ENCODE measurements around the gene ANKS1B. TPM values are rescaled to one million over a fixed set of nuclear protein-coding genes. Genes with fewer than 3 reads are reported as not detected.

ANKS1B gene
- total RNA-seq, 2 donors from 2014 or later, result 45.5 to 65.9 TPM

GRCh38 chr12:99431203-99431602, 553.5 kb downstream of the ANKS1B start:
- DNase-seq (ENCODE audit: low spot score) (no peak), ATAC-seq (ENCODE audit: insufficient number of reproducible peaks, low FRiP score, low read depth) (no peak)
- no peak overlapping the region for H3K4me3 ChIP-seq
- H3K4me1 ChIP-seq (ENCODE audit: control insufficient read depth in 1 of 2, low read depth in 2 of 2), result no peaks in the 10 kb centered on the region
- H3K36me3 ChIP-seq, result no peaks in the 10 kb centered on the region
- H3K27me3 ChIP-seq (replicated peaks; ENCODE audit: insufficient read depth), result no peaks in the 10 kb centered on the region
- no peaks in the 10 kb centered on the region for H3K9me3 ChIP-seq
- TF ChIP-seq, protein P1, sequence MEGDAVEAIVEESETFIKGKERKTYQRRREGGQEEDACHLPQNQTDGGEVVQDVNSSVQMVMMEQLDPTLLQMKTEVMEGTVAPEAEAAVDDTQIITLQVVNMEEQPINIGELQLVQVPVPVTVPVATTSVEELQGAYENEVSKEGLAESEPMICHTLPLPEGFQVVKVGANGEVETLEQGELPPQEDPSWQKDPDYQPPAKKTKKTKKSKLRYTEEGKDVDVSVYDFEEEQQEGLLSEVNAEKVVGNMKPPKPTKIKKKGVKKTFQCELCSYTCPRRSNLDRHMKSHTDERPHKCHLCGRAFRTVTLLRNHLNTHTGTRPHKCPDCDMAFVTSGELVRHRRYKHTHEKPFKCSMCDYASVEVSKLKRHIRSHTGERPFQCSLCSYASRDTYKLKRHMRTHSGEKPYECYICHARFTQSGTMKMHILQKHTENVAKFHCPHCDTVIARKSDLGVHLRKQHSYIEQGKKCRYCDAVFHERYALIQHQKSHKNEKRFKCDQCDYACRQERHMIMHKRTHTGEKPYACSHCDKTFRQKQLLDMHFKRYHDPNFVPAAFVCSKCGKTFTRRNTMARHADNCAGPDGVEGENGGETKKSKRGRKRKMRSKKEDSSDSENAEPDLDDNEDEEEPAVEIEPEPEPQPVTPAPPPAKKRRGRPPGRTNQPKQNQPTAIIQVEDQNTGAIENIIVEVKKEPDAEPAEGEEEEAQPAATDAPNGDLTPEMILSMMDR (IDR thresholded peaks at IDR 0.05), result no peak
- H3K27ac ChIP-seq, result no peak overlapping the region

DNA sequence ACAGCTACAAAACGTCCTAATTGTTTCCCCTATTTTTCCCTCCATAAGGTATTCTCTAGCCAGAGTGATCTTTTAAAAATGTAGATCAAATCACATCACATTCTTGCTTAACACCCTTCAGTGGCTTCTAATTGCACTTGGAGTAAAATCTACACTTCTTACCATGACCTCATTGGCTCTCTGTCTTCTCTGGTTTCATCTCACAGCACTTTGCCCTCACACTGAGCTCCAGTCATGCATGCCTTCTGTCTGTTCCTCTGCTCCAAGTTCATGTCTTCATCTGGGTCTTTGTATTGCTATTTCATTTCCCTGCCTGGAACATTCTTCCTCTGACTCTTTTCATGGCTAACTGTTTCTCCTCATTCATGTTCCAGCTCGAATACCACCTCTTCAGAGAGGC, 557.6 kb downstream of the ANKS1B start:
- DNase-seq (ENCODE audit: low spot score), result no peak
- no peak for ATAC-seq (ENCODE audit: insufficient number of reproducible peaks, low FRiP score, low read depth)
- no peaks in the 10 kb centered on the region for H3K27me3 ChIP-seq (replicated peaks; ENCODE audit: insufficient read depth)
- H3K36me3 ChIP-seq, result no peaks in the 10 kb centered on the region
- H3K27ac ChIP-seq, result no peak overlapping the region
- H3K4me3 ChIP-seq, result no peak overlapping the region
- TF ChIP-seq, protein P1 (IDR thresholded peaks at IDR 0.05), result no peak
- no peaks in the 10 kb centered on the region for H3K9me3 ChIP-seq
- H3K4me1 ChIP-seq (ENCODE audit: control insufficient read depth in 1 of 2, low read depth in 2 of 2), result no peaks in the 10 kb centered on the region

DNA sequence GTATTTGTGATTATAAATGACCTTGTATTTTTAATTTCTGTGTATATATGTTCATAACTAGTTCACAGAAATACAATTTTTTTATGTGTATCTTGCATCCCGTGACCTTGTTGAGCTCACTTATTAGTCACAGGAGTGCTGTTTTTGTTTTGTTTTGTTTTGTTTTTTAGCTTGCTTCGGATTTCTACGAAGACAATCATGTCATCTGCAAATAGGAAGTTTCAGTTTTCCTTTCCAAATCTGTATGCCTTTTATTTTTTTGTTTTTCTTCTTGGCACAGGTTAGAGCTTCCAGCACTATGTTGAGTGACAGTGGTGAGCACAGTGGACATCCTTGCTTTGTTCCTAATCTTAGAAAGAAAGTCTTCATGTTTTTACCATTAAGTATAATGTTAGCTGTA, 566.4 kb downstream of the ANKS1B start:
- TF ChIP-seq, protein P1 (IDR thresholded peaks at IDR 0.05), result no peak
- Histone ChIP-seq H3K27ac (no peak overlapping the region), H3K27me3 (replicated peaks; ENCODE audit: insufficient read depth) (no peaks in the 10 kb centered on the region), H3K36me3 (no peaks in the 10 kb centered on the region), H3K9me3 (peaks cover 5% of the 10 kb centered on the region), H3K4me3 (no peak overlapping the region), H3K4me1 (ENCODE audit: control insufficient read depth in 1 of 2, low read depth in 2 of 2) (no peaks in the 10 kb centered on the region)
- no peak for DNase-seq (ENCODE audit: low spot score)
- ATAC-seq (ENCODE audit: insufficient number of reproducible peaks, low FRiP score, low read depth), result no peak

GRCh38 chr12:99413751-99414150, 571.0 kb downstream of the ANKS1B start:
- ATAC-seq (ENCODE audit: insufficient number of reproducible peaks, low FRiP score, low read depth) (no peak), DNase-seq (ENCODE audit: low spot score) (no peak)
- no peaks in the 10 kb centered on the region for H3K27me3 ChIP-seq (replicated peaks; ENCODE audit: insufficient read depth)
- H3K27ac ChIP-seq, result no peak overlapping the region
- TF ChIP-seq, protein P1 (IDR thresholded peaks at IDR 0.05), result no peak
- peaks cover 5% of the 10 kb centered on the region for H3K9me3 ChIP-seq
- H3K4me3 ChIP-seq, result no peak overlapping the region
- no peaks in the 10 kb centered on the region for H3K4me1 ChIP-seq (ENCODE audit: control insufficient read depth in 1 of 2, low read depth in 2 of 2)
- H3K36me3 ChIP-seq, result no peaks in the 10 kb centered on the region

- H3K4me1 ChIP-seq (ENCODE audit: control insufficient read depth in 1 of 2, low read depth in 2 of 2), result peaks cover 0 to 10% of the 10 kb centered on the region in 2 donors
- TF ChIP-seq, protein P1 (IDR thresholded peaks at IDR 0.05), result no peak
- H3K27ac ChIP-seq, result no peak overlapping the region
- H3K27me3 ChIP-seq (replicated peaks; ENCODE audit: insufficient read depth), result no peaks in the 10 kb centered on the region
- H3K9me3 ChIP-seq, result no peaks in the 10 kb centered on the region
- ATAC-seq (ENCODE audit: insufficient number of reproducible peaks, low FRiP score, low read depth) (no peak), DNase-seq (ENCODE audit: low spot score) (no peak)
- H3K36me3 ChIP-seq, result no peaks in the 10 kb centered on the region
- H3K4me3 ChIP-seq, result no peak overlapping the region
Observed at GRCh38 chr12:99393763-99394162, 591.0 kb downstream of the ANKS1B start.
